ENCODE measurements around the gene TMEM106C. TPM values are rescaled to one million over a fixed set of nuclear protein-coding genes. Genes with fewer than 3 reads are reported as not detected.

Gene TMEM106C
- total RNA-seq, 3 donors from 2014 or later (not counting 1 experiment from before 2014, with no cell fraction given): 19.1 to 26.2 (median 22.5) TPM

DNA sequence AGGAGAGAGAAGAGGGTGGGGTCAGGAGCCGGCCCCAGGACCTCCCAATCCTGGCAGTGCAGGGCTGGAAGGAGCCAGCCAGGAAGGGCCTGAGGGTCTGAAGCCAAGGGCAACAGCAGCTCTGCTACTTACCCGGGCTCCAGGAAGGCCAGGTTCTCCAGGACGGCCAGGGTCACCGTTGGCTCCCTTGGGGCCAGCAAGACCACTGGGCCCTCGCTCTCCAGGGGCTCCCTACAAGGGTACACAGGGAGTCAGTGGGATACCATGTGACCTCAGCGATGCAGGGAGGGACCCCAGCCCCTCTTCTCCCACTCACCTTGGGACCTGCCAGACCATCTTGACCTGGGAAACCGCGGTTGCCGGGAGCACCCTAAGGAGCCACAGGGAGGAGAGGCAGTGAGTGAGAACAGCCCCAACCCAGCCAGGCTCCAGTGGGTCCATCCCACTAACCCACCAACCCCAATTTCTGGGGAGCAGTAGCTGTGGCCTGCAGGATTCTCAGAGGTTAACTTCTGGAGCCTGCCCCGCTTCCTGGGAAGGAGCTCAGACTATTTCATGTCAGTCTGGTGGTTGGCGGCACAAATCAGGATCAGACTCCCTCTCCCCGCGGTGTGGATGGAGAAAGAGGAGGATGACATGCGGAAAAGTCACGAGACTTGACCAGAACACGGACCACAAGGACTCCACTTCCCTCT is 22.3 kb downstream of the TMEM106C start:
- H3K9me3 Mint-ChIP-seq: no peaks in the 10 kb centered on the region
- no peaks in the 10 kb centered on the region for H3K27me3 ChIP-seq (ENCODE audit: control insufficient read depth, insufficient read depth, low read length)
- peaks cover 16% of the 10 kb centered on the region for H3K4me1 ChIP-seq (ENCODE audit: control insufficient read depth, insufficient read depth, low read length)
- H3K4me3 Mint-ChIP-seq: no peak overlapping the region
- intact Hi-C loops (cut with micrococcal nuclease): no loop called here
- H3K9me3 ChIP-seq (ENCODE audit: control insufficient read depth, insufficient read depth, low read length): no peaks in the 10 kb centered on the region
- ATAC-seq (no peak), DNase-seq (no peak)
- H3K36me3 Mint-ChIP-seq: no peaks in the 10 kb centered on the region
- H3K36me3 ChIP-seq (ENCODE audit: control insufficient read depth, insufficient read depth, low read length): no peaks in the 10 kb centered on the region
- peaks cover 14 to 16% of the 10 kb centered on the region in 2 donors for H3K27me3 Mint-ChIP-seq (ENCODE audit: low read depth in 2 of 2)
- WGBS (ENCODE audit: insufficient coverage): 94% methylated on average over 16 of the region's 16 CpGs
- no peak overlapping the region for H3K27ac ChIP-seq (ENCODE audit: low read length)
- TF ChIP-seq, protein P1, sequence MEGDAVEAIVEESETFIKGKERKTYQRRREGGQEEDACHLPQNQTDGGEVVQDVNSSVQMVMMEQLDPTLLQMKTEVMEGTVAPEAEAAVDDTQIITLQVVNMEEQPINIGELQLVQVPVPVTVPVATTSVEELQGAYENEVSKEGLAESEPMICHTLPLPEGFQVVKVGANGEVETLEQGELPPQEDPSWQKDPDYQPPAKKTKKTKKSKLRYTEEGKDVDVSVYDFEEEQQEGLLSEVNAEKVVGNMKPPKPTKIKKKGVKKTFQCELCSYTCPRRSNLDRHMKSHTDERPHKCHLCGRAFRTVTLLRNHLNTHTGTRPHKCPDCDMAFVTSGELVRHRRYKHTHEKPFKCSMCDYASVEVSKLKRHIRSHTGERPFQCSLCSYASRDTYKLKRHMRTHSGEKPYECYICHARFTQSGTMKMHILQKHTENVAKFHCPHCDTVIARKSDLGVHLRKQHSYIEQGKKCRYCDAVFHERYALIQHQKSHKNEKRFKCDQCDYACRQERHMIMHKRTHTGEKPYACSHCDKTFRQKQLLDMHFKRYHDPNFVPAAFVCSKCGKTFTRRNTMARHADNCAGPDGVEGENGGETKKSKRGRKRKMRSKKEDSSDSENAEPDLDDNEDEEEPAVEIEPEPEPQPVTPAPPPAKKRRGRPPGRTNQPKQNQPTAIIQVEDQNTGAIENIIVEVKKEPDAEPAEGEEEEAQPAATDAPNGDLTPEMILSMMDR (IDR thresholded peaks at IDR 0.05): no peak
- H3K4me3 ChIP-seq (ENCODE audit: low read length): no peak overlapping the region
- peaks cover 14% of the 10 kb centered on the region in 2 donors for H3K4me1 Mint-ChIP-seq
- no peak overlapping the region for H3K27ac Mint-ChIP-seq

DNA sequence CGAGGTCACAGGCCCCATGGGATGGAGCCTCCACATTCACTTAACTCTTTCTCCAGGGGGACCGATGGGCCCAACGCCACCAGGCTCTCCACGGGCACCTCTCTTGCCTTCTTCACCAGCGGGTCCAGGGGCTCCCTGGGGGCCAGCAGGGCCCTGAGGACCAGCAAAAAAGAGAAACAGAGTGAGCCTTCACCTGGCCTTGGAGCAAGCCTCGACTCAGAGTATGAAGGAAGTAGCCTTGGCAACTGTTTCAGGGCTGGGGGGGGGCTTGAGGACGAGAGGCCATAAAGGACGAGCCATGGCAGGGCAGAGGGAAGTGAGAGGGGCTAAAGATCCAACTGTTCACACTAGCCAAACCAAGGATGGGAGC is 22.9 kb downstream of the TMEM106C start:
- no peaks in the 10 kb centered on the region for H3K9me3 Mint-ChIP-seq
- H3K36me3 ChIP-seq (ENCODE audit: control insufficient read depth, insufficient read depth, low read length): no peaks in the 10 kb centered on the region
- intact Hi-C loops (cut with micrococcal nuclease): no loop called here
- H3K4me1 Mint-ChIP-seq: peaks cover 16 to 18% of the 10 kb centered on the region in 2 donors
- TF ChIP-seq, protein P1 (IDR thresholded peaks at IDR 0.05): no peak
- no peak overlapping the region for H3K27ac ChIP-seq (ENCODE audit: low read length)
- H3K9me3 ChIP-seq (ENCODE audit: control insufficient read depth, insufficient read depth, low read length): no peaks in the 10 kb centered on the region
- H3K4me3 Mint-ChIP-seq: no peak overlapping the region
- ATAC-seq: no peak
- peaks cover 14 to 16% of the 10 kb centered on the region in 2 donors for H3K27me3 Mint-ChIP-seq (ENCODE audit: low read depth in 2 of 2)
- DNase-seq: no peak
- no peak overlapping the region for H3K4me3 ChIP-seq (ENCODE audit: low read length)
- WGBS (ENCODE audit: insufficient coverage): 79% methylated on average over 8 of the region's 8 CpGs
- no peak overlapping the region for H3K27ac Mint-ChIP-seq
- H3K27me3 ChIP-seq (ENCODE audit: control insufficient read depth, insufficient read depth, low read length): no peaks in the 10 kb centered on the region
- peaks cover 21% of the 10 kb centered on the region for H3K4me1 ChIP-seq (ENCODE audit: control insufficient read depth, insufficient read depth, low read length)
- H3K36me3 Mint-ChIP-seq: no peaks in the 10 kb centered on the region

DNA sequence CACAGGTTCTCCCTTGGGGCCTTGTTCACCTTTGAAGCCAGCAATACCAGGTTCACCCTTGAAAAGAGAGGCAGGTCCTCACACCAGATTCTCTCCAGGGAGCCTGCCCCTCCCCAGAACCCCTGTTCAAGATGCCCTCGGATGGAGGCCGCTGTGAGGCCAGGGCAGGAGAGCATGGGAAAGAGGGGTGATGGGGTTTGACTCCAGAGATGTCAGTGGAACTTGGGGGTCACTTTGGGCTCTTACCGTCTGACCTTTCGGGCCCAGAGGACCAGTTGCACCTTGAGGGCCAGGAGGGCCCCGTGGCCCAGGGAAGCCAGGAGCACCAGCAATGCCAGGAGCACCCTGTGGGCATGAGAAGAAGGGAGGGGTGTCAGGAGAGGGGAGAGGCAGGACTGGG is 23.4 kb downstream of the TMEM106C start:
- H3K36me3 Mint-ChIP-seq: no peaks in the 10 kb centered on the region
- ATAC-seq (no peak), DNase-seq (no peak)
- H3K27me3 ChIP-seq (ENCODE audit: control insufficient read depth, insufficient read depth, low read length): no peaks in the 10 kb centered on the region
- TF ChIP-seq, protein P1 (IDR thresholded peaks at IDR 0.05): no peak
- peaks cover 14 to 16% of the 10 kb centered on the region in 2 donors for H3K27me3 Mint-ChIP-seq (ENCODE audit: low read depth in 2 of 2)
- no peak overlapping the region for H3K27ac Mint-ChIP-seq
- no peaks in the 10 kb centered on the region for H3K36me3 ChIP-seq (ENCODE audit: control insufficient read depth, insufficient read depth, low read length)
- no peak overlapping the region for H3K4me3 ChIP-seq (ENCODE audit: low read length)
- H3K27ac ChIP-seq (ENCODE audit: low read length): no peak overlapping the region
- H3K4me1 ChIP-seq (ENCODE audit: control insufficient read depth, insufficient read depth, low read length): peaks cover 23% of the 10 kb centered on the region
- no peak overlapping the region for H3K4me3 Mint-ChIP-seq
- H3K4me1 Mint-ChIP-seq: peaks cover 16 to 18% of the 10 kb centered on the region in 2 donors
- no peaks in the 10 kb centered on the region for H3K9me3 Mint-ChIP-seq
- intact Hi-C loops (cut with micrococcal nuclease): no loop called here
- WGBS (ENCODE audit: insufficient coverage): 95% methylated on average over 5 of the region's 5 CpGs
- H3K9me3 ChIP-seq (ENCODE audit: control insufficient read depth, insufficient read depth, low read length): no peaks in the 10 kb centered on the region
